Ascending aorta (tissue), 2 donors: ENCODE results near the gene STAG1. TPM values are rescaled to one million over a fixed set of nuclear protein-coding genes. Genes with fewer than 3 reads are reported as not detected.

Experiments
- DNase-seq, 2 donors: peaks; one replicate each; pipeline ENCODE4 v3.0.0-alpha.2; 2019; ENCODE audit warnings: low spot score in 2 of 2
- H3K27ac ChIP-seq, 2 donors: fragments of 200-600 bp; sonication (generic); one replicate each; pipeline ENCODE4 v1.5.1; 2016 to 2017; ENCODE audit warnings: mild to moderate bottlenecking in 1 of 2
- H3K27me3 ChIP-seq: fragments of 200-600 bp; sonication (generic); one replicate; pipeline ENCODE4 v1.5.1; 2017
- H3K36me3 ChIP-seq, 2 donors: fragments of 200-600 bp; sonication (generic); one replicate each; pipeline ENCODE4 v1.5.1; 2016
- H3K4me1 ChIP-seq, 2 donors: fragments of 200-600 bp; sonication (generic); one replicate each; pipeline ENCODE4 v1.5.1; 2016 to 2017; ENCODE audit warnings: mild to moderate bottlenecking in 1 of 2
- H3K4me3 ChIP-seq, 2 donors: fragments of 200-600 bp; sonication (generic); one replicate each; pipeline ENCODE4 v1.5.1; 2016 to 2017; ENCODE audit warnings: mild to moderate bottlenecking in 1 of 2
- H3K9me3 ChIP-seq, 2 donors: fragments of 200-600 bp; sonication (generic); one replicate each; pipeline ENCODE4 v1.5.1; 2016
- intact Hi-C: fragments of 100-400 bp; cut with DNase I; formaldehyde crosslinking; loops from one replicate; pipeline ENCODE4 v1.15.1; 2023
- total RNA-seq: library from RNA; depleted of rRNA; stranded (reverse); fragments of >200 nt; gene quantifications from one replicate; pipeline ENCODE4 v1.1.0, GENCODE V29; 2016
- TF ChIP-seq, protein P1 (sequence below), 3 experiments: fragments of 200-600 bp in 2 of 3; fragments of 450-650 bp in 1 of 3; sonication (generic) in 2 of 3; IDR thresholded peaks; one replicate each; pipeline ENCODE4 v1.5.1; 2016 to 2019; ENCODE audit warnings: antibody characterized with exemption in 3 of 3, mild to moderate bottlenecking in 1 of 3, moderate library complexity in 1 of 3

The STAG1 gene
- total RNA-seq, 1 donor from 2014 or later, result 27.2 TPM

DNA sequence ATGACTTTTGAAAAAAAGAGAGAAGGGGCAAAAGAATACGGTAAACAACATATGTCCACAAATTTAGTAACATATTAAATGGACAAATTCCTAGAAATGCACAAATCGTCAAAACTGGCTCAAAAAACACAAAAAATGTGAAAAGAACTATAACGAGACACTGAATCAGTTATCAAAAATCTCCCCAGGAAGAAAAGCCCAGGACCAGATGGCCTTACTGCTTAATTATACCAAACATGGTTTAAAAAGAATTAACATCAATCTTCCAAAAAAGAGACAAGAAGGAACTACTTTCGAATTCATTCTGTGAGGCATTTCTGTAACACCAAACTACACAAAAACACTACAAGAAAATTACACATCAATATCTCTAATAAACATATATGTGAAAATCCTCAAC is 117.4 kb downstream of the STAG1 start:
- intact Hi-C loops, result no loop called here
- DNase-seq, result no peak
- TF ChIP-seq, protein P1, sequence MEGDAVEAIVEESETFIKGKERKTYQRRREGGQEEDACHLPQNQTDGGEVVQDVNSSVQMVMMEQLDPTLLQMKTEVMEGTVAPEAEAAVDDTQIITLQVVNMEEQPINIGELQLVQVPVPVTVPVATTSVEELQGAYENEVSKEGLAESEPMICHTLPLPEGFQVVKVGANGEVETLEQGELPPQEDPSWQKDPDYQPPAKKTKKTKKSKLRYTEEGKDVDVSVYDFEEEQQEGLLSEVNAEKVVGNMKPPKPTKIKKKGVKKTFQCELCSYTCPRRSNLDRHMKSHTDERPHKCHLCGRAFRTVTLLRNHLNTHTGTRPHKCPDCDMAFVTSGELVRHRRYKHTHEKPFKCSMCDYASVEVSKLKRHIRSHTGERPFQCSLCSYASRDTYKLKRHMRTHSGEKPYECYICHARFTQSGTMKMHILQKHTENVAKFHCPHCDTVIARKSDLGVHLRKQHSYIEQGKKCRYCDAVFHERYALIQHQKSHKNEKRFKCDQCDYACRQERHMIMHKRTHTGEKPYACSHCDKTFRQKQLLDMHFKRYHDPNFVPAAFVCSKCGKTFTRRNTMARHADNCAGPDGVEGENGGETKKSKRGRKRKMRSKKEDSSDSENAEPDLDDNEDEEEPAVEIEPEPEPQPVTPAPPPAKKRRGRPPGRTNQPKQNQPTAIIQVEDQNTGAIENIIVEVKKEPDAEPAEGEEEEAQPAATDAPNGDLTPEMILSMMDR (IDR thresholded peaks at IDR 0.05), result no peak
- no peaks in the 10 kb centered on the region for H3K27me3 ChIP-seq
- H3K4me3 ChIP-seq, result no peak overlapping the region
- H3K36me3 ChIP-seq, result no peaks in the 10 kb centered on the region
- H3K4me1 ChIP-seq, result peaks cover 0 to 11% of the 10 kb centered on the region in 2 donors
- H3K9me3 ChIP-seq, result no peaks in the 10 kb centered on the region
- no peak overlapping the region for H3K27ac ChIP-seq

DNA sequence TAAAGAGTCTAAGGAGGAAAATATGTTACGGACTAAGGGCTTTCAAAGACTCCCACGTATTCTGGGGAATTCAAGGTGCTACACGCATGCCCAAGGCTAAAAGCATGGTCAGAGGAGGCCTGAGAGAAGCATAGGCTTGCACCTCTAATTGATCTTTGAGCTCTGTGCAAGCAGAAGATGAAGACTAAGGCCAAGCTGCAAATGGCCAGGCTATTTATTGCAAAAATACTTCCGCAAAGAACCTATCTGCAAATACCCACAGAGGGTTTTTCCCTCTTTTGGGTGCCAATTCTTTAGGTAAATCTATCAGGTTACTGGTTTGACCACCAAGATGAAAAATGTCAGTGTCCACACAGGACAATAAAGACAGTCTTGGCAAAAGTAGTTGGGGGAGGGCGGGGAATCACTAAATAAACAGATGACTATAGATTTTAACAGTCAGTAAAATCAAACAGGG is 119.5 kb downstream of the STAG1 start:
- Histone ChIP-seq H3K4me1 (peaks cover 0 to 6% of the 10 kb centered on the region in 2 donors), H3K4me3 (no peak overlapping the region), H3K27ac (no peak overlapping the region), H3K36me3 (no peaks in the 10 kb centered on the region), H3K27me3 (no peaks in the 10 kb centered on the region), H3K9me3 (no peaks in the 10 kb centered on the region)
- no peak for DNase-seq
- TF ChIP-seq, protein P1 (IDR thresholded peaks at IDR 0.05), result no peak
- intact Hi-C loops, result no loop called here

DNA sequence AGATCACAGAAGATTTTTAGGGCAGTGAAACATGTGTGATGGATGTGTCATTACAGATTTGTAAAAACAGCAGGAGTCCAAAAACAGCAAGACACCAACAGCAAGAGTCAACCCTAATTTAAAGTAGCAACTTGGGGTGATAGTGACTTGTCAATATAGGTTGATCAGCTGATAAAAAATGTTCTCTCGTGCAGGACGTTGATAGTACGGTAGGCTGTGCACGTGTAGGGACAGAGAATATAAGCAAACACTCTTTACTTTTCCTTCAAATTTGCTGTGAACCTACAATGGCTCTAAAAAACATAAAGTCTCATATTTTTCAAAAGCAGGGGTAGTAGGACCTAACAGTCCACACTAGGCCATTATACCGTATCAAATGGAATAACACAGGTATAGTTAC is 120.8 kb downstream of the STAG1 start:
- no peak overlapping the region for H3K27ac ChIP-seq
- no peak for DNase-seq
- H3K9me3 ChIP-seq, result no peaks in the 10 kb centered on the region
- TF ChIP-seq, protein P1 (IDR thresholded peaks at IDR 0.05), result no peak
- intact Hi-C loops, result no loop called here
- H3K4me1 ChIP-seq, result peaks cover 0 to 6% of the 10 kb centered on the region in 2 donors
- no peaks in the 10 kb centered on the region for H3K36me3 ChIP-seq
- H3K27me3 ChIP-seq, result no peaks in the 10 kb centered on the region
- no peak overlapping the region for H3K4me3 ChIP-seq

DNA sequence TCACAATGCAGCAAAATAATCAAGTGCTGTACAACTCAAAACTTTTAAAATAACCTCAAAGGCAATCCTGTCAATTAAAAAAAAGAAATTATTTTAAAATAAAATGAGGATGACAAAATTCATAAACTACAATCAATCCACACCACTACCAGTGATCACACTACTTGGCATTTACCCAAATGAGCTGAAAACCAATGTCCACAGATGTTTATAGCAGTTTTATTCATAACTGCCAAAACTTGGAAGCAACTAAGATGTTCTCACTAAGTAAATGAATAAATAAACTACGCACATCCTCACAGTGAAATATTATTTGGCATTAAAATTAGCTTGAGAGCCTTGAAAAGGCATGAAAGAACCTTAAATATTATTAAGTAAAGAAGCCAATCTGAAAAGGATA is 121.3 kb downstream of the STAG1 start:
- intact Hi-C loops, result no loop called here
- H3K4me1 ChIP-seq, result peaks cover 0 to 6% of the 10 kb centered on the region in 2 donors
- no peak overlapping the region for H3K4me3 ChIP-seq
- H3K27me3 ChIP-seq, result no peaks in the 10 kb centered on the region
- DNase-seq, result no peak
- H3K9me3 ChIP-seq, result no peaks in the 10 kb centered on the region
- no peaks in the 10 kb centered on the region for H3K36me3 ChIP-seq
- TF ChIP-seq, protein P1 (IDR thresholded peaks at IDR 0.05), result no peak
- no peak overlapping the region for H3K27ac ChIP-seq

DNA sequence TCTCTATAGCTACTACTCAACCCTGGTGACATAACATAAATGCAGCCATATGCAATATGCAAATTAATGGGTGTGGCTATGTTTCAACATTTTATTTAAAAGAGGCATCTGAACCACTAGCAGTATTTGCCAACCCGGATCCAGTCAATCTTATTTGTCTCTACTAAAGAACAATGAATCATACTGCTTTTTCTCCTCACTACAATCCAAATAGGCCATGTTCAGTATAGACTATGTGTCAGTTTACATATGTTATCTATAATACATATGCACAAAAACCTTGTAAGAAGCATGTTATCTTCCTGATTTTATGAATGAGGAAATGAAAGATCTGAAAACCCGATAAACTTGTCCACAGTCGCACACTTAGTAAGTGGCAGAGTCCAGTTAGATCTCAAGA is 125.7 kb downstream of the STAG1 start:
- intact Hi-C loops, result no loop called here
- Histone ChIP-seq H3K4me1 (no peaks in the 10 kb centered on the region), H3K27ac (no peak overlapping the region), H3K4me3 (no peak overlapping the region), H3K27me3 (no peaks in the 10 kb centered on the region), H3K9me3 (no peaks in the 10 kb centered on the region), H3K36me3 (no peaks in the 10 kb centered on the region)
- TF ChIP-seq, protein P1 (IDR thresholded peaks at IDR 0.05), result no peak
- no peak for DNase-seq
